Activated B cell treated with CpG ODN at 0.5 μM for 24 hours (primary cell): ENCODE data around the gene FTH1. TPM values are rescaled to one million over a fixed set of nuclear protein-coding genes. Genes with fewer than 3 reads are reported as not detected.

Experiments
- ATAC-seq: fragments of 200-7000 bp; cut with Tn5 transposase; one replicate; pipeline ENCODE4 v1.10.0; 2021; ENCODE audit warnings: low read depth, mild to moderate bottlenecking, moderate library complexity
- CTCF ChIA-PET: fragments of 350-600 bp; sonication (Branson Sonifier 250); formaldehyde crosslinking; loops from one replicate; lab custom pipeline; 2021; ENCODE audit warnings: antibody characterized with exemption; lab: Charles Lee
- POLR2A ChIA-PET: fragments of 350-600 bp; sonication (Branson Sonifier 250); formaldehyde crosslinking; loops from one replicate; lab custom pipeline; 2021; ENCODE audit warnings: antibody characterized with exemption; lab: Charles Lee
- DNase-seq: peaks from one replicate; pipeline ENCODE4 v3.0.0; 2022
- H3K27ac Mint-ChIP-seq: one replicate; pipeline ENCODE4 v1.8.0; 2020; ENCODE audit warnings: mixed read lengths
- H3K27me3 Mint-ChIP-seq: one replicate; pipeline ENCODE4 v1.8.0; 2021; ENCODE audit warnings: mixed read lengths
- H3K36me3 Mint-ChIP-seq: one replicate; pipeline ENCODE4 v1.8.0; 2021; ENCODE audit warnings: low read depth, mixed read lengths
- H3K4me1 Mint-ChIP-seq: one replicate; pipeline ENCODE4 v1.8.0; 2021; ENCODE audit warnings: mixed read lengths
- H3K4me3 Mint-ChIP-seq: one replicate; pipeline ENCODE4 v1.8.0; 2020; ENCODE audit warnings: mild to moderate bottlenecking, mixed read lengths
- H3K9me3 Mint-ChIP-seq: one replicate; pipeline ENCODE4 v1.8.0; 2020; ENCODE audit warnings: mixed read lengths
- intact Hi-C: fragments of 100-400 bp; cut with micrococcal nuclease; formaldehyde crosslinking; loops from one replicate; pipeline ENCODE4 v1.15.1; 2024
- total RNA-seq: library from RNA; stranded (reverse); gene quantifications from 2 replicates; pipeline ENCODE4 v1.2.3, GENCODE V29; 2022
- TF ChIP-seq, protein P1 (sequence below): fragments of 200-600 bp; IDR thresholded peaks from one replicate; pipeline ENCODE4 v1.8.0; 2022; ENCODE audit warnings: antibody characterized with exemption, mild to moderate bottlenecking

The FTH1 gene
- total RNA-seq, 1 donor from 2014 or later = 865 TPM

DNA sequence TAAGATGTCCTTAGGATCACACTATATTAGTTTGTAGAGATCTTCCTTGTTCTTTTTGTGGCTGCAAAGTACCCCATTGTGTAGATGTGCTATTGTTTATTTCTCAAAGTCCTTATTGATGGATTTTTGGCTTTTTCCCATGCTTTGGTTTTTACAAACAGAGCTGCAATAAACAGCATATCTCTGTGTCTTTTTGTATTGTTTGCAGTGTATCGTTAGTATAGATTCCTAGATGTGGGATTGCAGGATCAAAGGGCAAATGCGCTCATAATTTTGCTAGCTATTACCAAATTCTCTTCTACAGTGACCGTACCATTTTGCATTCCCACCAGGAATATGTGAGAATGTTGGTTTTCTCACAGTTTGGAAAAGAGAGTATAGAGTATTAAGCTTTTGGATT lies 27.5 kb upstream of the FTH1 start:
- H3K27ac Mint-ChIP-seq = no peak overlapping the region
- ChIA-PET CTCF (no interaction called here), POLR2A (no interaction called here)
- H3K9me3 Mint-ChIP-seq = peaks cover 10% of the 10 kb centered on the region
- intact Hi-C loops = no loop called here
- TF ChIP-seq, protein P1, sequence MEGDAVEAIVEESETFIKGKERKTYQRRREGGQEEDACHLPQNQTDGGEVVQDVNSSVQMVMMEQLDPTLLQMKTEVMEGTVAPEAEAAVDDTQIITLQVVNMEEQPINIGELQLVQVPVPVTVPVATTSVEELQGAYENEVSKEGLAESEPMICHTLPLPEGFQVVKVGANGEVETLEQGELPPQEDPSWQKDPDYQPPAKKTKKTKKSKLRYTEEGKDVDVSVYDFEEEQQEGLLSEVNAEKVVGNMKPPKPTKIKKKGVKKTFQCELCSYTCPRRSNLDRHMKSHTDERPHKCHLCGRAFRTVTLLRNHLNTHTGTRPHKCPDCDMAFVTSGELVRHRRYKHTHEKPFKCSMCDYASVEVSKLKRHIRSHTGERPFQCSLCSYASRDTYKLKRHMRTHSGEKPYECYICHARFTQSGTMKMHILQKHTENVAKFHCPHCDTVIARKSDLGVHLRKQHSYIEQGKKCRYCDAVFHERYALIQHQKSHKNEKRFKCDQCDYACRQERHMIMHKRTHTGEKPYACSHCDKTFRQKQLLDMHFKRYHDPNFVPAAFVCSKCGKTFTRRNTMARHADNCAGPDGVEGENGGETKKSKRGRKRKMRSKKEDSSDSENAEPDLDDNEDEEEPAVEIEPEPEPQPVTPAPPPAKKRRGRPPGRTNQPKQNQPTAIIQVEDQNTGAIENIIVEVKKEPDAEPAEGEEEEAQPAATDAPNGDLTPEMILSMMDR = no peak
- H3K4me3 Mint-ChIP-seq = no peak overlapping the region
- H3K36me3 Mint-ChIP-seq = peaks cover 12% of the 10 kb centered on the region
- no peaks in the 10 kb centered on the region for H3K27me3 Mint-ChIP-seq
- DNase-seq (no peak), ATAC-seq (no peak)
- peaks cover 7% of the 10 kb centered on the region for H3K4me1 Mint-ChIP-seq

DNA sequence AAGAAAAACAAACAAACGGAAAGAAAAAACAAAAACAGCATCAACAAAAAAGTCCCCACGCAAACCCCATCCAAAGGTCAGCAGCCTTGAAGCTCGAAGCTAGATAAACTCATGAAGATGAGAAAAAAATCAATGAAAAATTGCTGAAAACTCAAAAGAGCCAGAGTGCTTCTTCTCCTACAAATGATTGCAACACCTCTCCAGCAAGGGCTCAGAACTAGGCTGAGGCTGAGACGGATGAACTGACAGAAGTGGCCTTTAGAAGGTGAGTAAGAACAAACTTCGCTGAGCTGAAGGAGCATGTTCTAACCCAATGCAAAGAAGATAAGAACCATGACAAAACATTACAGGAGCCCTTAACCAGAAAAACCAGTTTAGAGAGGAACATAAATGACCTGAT lies 18.4 kb upstream of the FTH1 start:
- no peak for DNase-seq
- H3K27ac Mint-ChIP-seq = no peak overlapping the region
- H3K4me1 Mint-ChIP-seq = peaks cover 14% of the 10 kb centered on the region
- H3K27me3 Mint-ChIP-seq = peaks cover 2% of the 10 kb centered on the region
- peaks cover 7% of the 10 kb centered on the region for H3K9me3 Mint-ChIP-seq
- TF ChIP-seq, protein P1 = no peak
- no peak overlapping the region for H3K4me3 Mint-ChIP-seq
- peaks cover 8% of the 10 kb centered on the region for H3K36me3 Mint-ChIP-seq
- CTCF ChIA-PET = interaction anchor here (0.9 to 1.7 kb wide), 3 partner anchors 13 to 87 kb away, joined by 3 read pairs; no protein-coding TSS in a partner anchor
- intact Hi-C loops = no loop called here
- ATAC-seq = no peak
- POLR2A ChIA-PET = interaction anchor here (1.4 kb wide), 1 partner anchor 18 kb away, joined by 5 read pairs; the partner anchor contains the start of gene FTH1

DNA sequence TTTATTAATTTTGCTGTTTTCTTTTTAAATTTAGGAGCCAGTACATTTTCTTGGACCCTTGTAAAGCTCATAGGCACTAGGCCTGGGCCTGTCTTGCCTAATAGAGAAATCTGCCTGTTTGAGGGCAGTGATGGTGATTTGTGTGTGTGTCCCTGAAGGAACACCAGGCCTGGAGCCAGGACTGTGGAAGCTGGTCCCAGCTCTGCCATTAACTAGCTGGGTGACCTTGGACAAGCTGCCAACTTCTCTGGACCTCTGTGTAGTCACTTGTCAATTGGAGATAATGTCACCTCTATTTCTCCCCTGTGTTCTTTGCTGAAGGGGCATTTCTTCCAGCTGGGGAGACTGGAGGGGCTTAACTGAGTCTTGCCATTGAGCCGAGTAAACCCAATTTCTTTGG lies 16.0 kb upstream of the FTH1 start:
- Mint-ChIP-seq H3K4me1 (peaks cover 5% of the 10 kb centered on the region), H3K27me3 (peaks cover 2% of the 10 kb centered on the region), H3K36me3 (peaks cover 8% of the 10 kb centered on the region), H3K4me3 (no peak overlapping the region), H3K27ac (no peak overlapping the region), H3K9me3 (peaks cover 7% of the 10 kb centered on the region)
- TF ChIP-seq, protein P1 = no peak
- POLR2A ChIA-PET = interaction anchor here (2.4 kb wide), 1 partner anchor 15 kb away, joined by 9 read pairs; the partner anchor contains the start of gene FTH1
- intact Hi-C loops = no loop called here
- DNase-seq (no peak), ATAC-seq (no peak)
- CTCF ChIA-PET = interaction anchor here (0.8 to 1.8 kb wide), 2 partner anchors 18 to 98 kb away, joined by 3 to 8 read pairs; no protein-coding TSS in a partner anchor

GRCh38 chr11:61980783-61981541 lies 13.5 kb upstream of the FTH1 start:
- DNase-seq = no peak

More at GRCh38 chr11:61980783-61981541, 13.5 kb upstream of the FTH1 start:
- TF ChIP-seq, protein P1 = no peak
- Mint-ChIP-seq H3K27ac (no peak overlapping the region), H3K4me1 (peaks cover 5% of the 10 kb centered on the region), H3K36me3 (peaks cover 4% of the 10 kb centered on the region), H3K9me3 (no peaks in the 10 kb centered on the region), H3K27me3 (no peaks in the 10 kb centered on the region), H3K4me3 (no peak overlapping the region)
- CTCF ChIA-PET = no interaction called here
- intact Hi-C loops = loop anchor here (2.0 kb wide), 1 partner anchor 14 kb away; the partner anchor contains the start of gene FTH1
- POLR2A ChIA-PET = interaction anchor here (0.8 to 0.9 kb wide), 2 partner anchors 8 to 13 kb away, joined by 3 read pairs; partner anchors contain the start of gene FTH1
- ATAC-seq = no peak
